ENCODE data around the gene GAL. TPM values are rescaled to one million over a fixed set of nuclear protein-coding genes. Genes with fewer than 3 reads are reported as not detected.

Gene GAL
- total and polyA plus RNA-seq, 2 of the 8 experiments (the other 6 are each of a cell fraction or from before 2014, with no cell fraction given), result 81.8 to 233 TPM

DNA sequence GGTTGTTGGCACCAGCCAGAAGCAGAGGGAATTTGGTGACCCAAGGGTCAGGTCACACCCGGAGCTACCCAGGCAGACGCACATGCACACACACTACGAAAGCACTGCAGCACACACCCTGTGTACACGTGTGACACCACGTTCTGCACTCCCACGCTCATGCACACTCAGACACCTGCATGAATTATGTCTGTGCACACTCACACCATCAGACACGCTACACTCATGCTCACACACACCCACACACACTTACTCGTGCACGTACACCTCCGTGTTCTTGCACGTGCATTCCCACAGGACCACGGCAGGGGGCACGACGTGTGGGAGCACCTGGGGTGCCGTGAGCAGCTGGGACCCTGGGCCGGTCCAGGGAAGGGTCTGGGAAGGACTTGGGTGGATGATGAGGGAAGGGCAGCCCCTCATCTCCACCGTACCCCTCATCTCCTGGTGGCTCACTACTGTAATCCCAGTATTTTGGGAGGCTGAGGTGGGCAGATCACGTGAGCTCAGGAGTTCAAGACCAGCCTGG, 20.8 kb upstream of the GAL start (continued):
- TF ChIP-seq MAFK (IDR thresholded peaks at IDR 0.05; ENCODE audit: low read depth, low read length), result no peak
- no peak for TF ChIP-seq GTF2F1 (IDR thresholded peaks at IDR 0.05; ENCODE audit: borderline replicate concordance, low read depth, low read length)
